ENCODE data around the gene PER2.

DNA sequence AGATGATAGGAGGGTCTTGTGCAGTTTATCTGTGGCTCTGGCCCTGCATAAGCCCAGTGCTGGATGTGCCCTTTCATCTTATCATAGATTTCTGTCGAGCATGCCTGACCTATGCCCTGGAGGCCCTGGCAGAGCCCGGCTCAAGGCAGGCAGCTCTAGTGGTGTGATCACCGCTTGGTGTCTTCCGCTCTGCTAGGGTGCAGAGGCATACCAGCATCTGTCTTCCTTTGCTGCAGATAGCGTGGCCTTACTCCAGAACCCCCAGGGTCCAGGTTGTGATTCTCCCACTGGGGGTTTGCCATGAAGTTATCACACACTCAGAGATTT, 18.2 kb upstream of the PER2 start:
- no peak for TF ChIP-seq EZH2phosphoT487 (IDR thresholded peaks at IDR 0.05; ENCODE audit: insufficient read depth, low read depth)
- no peak for TF ChIP-seq EZH2 (IDR thresholded peaks at IDR 0.05; ENCODE audit: insufficient read depth, poor library complexity, severe bottlenecking)

Data from GM23248 (cell line).